Breast epithelium (tissue), 3 donors: ENCODE results near the gene NAV2.

ENCODE experiments used
- POLR2AphosphoS5 ChIP-seq, 3 donors: sonication (generic); formaldehyde crosslinking; IDR thresholded peaks; one replicate each; pipeline ENCODE4 v1.6.1; 2017; ENCODE audit warnings: antibody characterized with exemption in 3 of 3
- TF ChIP-seq, protein P1 (sequence below), 3 donors: fragments of 450-650 bp; IDR thresholded peaks; one replicate each; pipeline ENCODE4 v1.5.1; 2016 to 2017; ENCODE audit warnings: antibody characterized with exemption in 3 of 3, mild to moderate bottlenecking in 3 of 3, moderate library complexity in 3 of 3

DNA sequence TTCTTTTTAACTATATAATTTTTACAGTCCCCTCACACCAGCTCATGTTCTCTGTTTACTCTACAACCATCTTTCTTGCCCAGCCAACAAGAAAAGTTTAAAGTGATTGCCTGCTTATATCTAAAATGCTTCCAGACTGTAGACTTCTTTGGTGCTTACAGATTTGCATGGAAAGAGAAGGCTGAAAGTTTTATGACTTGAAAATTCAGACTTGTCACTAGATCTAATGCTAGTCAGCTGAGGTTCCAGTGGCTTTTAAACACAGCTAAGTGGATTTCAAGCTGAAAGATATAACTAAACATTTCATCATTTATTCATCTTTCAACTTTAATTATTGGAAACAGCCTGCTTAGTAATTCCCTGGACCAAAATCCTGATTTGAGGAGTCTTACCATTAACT, 178.4 kb downstream of the NAV2 start:
- TF ChIP-seq, protein P1, sequence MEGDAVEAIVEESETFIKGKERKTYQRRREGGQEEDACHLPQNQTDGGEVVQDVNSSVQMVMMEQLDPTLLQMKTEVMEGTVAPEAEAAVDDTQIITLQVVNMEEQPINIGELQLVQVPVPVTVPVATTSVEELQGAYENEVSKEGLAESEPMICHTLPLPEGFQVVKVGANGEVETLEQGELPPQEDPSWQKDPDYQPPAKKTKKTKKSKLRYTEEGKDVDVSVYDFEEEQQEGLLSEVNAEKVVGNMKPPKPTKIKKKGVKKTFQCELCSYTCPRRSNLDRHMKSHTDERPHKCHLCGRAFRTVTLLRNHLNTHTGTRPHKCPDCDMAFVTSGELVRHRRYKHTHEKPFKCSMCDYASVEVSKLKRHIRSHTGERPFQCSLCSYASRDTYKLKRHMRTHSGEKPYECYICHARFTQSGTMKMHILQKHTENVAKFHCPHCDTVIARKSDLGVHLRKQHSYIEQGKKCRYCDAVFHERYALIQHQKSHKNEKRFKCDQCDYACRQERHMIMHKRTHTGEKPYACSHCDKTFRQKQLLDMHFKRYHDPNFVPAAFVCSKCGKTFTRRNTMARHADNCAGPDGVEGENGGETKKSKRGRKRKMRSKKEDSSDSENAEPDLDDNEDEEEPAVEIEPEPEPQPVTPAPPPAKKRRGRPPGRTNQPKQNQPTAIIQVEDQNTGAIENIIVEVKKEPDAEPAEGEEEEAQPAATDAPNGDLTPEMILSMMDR (IDR thresholded peaks at IDR 0.05), result no peak
- TF ChIP-seq POLR2AphosphoS5 (IDR thresholded peaks at IDR 0.05), result no peak
